Measurements from ENCODE around the gene RAB11B.
"Not testable (repeated sequence)": the region's sequence is repeated elsewhere in the genome, so short reads cannot be mapped to it uniquely, and the experiment has no call there.

Gene RAB11B

DNA sequence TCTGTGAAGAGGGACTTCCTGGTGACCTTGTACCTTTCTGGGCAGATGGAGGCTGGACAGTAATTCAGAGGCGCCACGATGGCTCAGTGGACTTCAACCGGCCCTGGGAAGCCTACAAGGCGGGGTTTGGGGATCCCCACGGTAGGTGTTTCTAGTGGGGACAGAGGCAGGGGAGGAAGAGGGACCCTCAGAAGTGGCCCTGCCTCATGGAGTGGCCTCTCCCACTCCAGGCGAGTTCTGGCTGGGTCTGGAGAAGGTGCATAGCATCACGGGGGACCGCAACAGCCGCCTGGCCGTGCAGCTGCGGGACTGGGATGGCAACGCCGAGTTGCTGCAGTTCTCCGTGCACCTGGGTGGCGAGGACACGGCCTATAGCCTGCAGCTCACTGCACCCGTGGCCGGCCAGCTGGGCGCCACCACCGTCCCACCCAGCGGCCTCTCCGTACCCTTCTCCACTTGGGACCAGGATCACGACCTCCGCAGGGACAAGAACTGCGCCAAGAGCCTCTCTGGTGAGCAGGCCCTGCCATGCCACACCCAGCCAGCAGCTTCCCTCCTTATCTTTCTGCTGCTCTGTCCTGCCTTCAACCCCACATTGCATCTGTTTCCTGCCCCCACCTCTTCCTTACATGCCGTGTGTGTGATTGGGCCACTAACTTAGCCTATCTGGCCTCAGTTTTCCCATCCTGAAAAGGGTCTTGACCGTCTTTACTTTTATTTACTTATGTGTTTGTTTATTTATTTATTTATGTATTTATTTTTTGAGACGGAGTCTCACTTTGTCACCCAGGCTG lies 19.0 kb upstream of the RAB11B start:
- no peak for DNase-seq

DNA sequence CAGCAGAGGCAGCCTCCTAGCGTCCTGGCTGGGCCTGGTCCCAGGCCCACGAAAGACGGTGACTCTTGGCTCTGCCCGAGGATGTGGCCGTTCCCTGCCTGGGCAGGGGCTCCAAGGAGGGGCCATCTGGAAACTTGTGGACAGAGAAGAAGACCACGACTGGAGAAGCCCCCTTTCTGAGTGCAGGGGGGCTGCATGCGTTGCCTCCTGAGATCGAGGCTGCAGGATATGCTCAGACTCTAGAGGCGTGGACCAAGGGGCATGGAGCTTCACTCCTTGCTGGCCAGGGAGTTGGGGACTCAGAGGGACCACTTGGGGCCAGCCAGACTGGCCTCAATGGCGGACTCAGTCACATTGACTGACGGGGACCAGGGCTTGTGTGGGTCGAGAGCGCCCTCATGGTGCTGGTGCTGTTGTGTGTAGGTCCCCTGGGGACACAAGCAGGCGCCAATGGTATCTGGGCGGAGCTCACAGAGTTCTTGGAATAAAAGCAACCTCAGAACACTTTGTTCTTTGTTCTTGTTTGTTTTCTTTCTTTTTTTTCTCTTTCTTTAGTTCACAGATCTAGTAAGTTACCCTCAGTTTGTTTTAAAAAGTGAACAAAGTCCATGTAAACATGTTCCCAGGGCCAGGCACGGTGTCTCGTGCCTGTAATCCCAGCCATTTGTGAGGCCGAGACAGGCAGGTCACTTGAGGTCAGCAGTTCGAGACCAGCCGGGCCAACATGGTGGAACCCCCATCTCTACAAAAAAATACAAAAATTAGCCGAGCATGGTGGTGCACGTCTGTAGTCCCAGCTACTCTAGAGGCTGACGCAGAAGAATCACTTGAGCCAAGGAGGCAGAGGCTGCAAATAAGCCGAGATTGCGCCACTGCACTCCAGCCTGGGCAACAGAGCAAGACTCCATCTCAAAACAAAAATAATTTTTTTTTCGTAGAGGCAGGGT lies 16.0 kb upstream of the RAB11B start:
- no peak for DNase-seq

DNA sequence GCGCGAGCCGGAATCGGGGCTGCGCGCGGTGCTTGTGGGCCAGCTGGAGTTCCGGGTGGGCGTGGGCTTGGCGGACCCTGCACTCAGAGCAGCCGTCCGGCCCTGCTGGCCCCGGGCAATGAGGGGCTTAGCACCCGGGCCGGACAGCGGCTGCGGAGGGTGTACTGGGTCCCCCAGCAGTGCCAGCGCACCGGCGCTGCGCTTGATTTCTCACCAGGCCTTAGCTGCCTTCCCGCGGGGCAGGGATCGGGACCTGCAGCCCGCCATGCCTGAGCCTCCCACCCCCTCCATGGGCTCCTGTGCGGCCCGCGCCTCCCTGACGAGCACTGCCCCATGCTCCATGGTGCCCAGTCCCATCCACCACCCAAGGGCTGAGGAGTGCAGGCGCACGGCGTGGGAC lies 14.4 kb upstream of the RAB11B start:
- not testable (repeated sequence) for DNase-seq

- DNase-seq, result not testable (repeated sequence)
These were observed 13.7 kb upstream of the RAB11B start for GRCh38 chr19:8376373-8376974.

DNA sequence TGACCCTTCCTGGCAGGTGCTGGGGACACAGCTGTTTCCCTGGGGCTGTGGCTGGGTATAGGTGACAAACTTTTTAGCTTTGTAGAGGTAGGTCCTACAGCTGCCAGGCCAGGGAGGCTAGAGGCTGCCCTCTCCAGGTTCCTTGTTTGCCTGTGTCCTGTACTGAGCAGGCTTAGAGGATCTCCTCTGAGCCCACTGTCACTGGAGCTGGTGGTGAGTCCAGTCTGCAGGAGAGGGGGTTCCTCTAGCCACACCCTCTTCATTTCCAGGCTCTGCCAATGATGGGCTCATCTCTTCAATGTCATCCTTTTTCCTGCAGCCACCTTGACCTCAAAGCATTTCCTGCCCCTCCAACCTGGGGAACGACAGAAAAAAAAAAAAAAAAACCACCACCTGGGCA lies 12.6 kb upstream of the RAB11B start:
- no peak for DNase-seq

GRCh38 chr19:8379156-8379891 lies 10.8 kb upstream of the RAB11B start:
- DNase-seq, result not testable (repeated sequence)

GRCh38 chr19:8384569-8384968 lies 5.6 kb upstream of the RAB11B start:
- not testable (repeated sequence) for DNase-seq

- not testable (repeated sequence) for DNase-seq
These were observed 5.1 kb upstream of the RAB11B start for GRCh38 chr19:8385103-8385502.

- not testable (repeated sequence) for DNase-seq
These were observed 4.6 kb upstream of the RAB11B start for GRCh38 chr19:8385566-8385965.

GRCh38 chr19:8386419-8386818 lies 3.7 kb upstream of the RAB11B start:
- DNase-seq, result not testable (repeated sequence)

DNA sequence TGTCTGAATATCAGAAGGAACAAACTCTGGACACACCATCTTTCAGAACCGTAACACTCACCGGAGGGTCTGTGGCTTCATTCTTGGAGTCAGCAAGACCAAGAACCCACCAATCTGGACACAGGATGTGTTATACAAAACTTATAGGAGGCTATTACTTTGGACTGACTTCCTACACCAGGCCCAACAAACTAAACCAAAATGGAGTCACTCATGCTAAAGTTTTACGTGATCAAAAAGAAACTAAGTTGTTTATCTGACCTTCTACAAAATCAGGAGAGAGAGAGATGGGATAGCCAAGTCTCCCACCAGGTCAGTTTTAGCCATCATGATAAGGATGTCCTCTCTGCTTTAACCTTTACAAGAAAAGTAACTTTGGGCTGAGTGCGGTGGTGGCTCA lies 3.2 kb upstream of the RAB11B start:
- no peak for DNase-seq

DNA sequence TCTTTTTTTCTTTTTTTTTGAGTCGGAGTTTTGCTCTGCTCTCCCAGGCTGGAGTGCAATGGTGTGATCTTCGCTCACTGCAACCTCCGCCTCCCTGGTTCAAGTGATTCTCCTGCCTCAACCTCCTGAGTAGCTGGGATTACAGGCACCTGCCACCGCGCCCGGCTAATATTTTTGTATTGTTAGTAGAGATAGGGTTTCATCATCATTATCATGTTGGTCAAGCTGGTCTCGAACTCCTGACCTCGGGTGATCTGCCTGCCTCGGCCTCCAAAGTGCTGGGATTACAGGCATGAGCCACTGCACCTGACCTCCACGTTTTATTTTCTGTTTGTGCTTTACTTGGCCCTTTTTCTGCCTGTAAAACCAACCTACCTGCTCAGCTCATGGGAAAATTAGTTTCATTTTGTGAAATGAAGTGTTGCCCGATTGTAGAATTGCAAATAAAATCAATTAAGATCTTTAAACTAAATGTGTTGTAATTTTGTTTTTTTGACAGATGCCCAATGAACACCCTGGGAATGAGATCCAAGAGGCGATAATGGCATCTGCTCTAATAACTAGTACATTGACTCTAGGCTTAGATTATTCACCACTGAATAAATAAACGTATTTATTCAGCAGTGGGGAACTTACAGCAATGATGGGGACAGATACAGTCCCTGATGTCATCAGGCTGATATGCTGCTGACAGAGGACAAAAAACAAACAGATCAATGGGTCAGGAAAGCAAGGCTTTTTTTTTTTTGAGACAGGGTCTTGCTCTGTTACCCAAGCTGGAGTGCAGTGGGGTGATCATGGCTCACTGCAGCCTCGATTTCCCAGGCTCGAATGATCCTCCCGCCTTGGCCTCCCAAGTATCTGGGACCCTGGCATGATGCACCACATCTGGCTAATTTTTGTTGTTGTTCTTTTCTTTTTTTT lies 2.2 kb upstream of the RAB11B start:
- DNase-seq, result no peak

- no peak for DNase-seq
These were observed 1.6 kb upstream of the RAB11B start for GRCh38 chr19:8388612-8388958.

DNA sequence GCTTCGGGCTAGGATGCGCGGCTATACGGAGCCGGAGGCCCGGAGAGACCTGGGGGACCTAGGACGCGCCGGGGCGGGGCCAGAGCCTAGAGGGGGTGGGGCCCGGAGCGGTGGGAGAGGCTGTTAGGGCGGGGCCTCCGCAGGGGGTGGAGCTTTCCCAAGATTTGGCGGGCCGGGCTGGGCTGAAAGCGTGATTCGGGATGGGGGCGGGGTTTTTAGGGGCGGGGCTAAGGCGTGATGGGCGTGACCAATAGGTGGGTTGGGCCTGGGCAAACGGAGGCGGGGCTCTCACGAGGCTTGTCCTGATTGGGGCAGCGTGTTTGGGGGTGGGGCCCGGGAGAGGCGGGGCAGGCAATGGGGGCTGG lies 439 bp downstream of the RAB11B start:
- DNase-seq, result peak; percentile 79

DNA sequence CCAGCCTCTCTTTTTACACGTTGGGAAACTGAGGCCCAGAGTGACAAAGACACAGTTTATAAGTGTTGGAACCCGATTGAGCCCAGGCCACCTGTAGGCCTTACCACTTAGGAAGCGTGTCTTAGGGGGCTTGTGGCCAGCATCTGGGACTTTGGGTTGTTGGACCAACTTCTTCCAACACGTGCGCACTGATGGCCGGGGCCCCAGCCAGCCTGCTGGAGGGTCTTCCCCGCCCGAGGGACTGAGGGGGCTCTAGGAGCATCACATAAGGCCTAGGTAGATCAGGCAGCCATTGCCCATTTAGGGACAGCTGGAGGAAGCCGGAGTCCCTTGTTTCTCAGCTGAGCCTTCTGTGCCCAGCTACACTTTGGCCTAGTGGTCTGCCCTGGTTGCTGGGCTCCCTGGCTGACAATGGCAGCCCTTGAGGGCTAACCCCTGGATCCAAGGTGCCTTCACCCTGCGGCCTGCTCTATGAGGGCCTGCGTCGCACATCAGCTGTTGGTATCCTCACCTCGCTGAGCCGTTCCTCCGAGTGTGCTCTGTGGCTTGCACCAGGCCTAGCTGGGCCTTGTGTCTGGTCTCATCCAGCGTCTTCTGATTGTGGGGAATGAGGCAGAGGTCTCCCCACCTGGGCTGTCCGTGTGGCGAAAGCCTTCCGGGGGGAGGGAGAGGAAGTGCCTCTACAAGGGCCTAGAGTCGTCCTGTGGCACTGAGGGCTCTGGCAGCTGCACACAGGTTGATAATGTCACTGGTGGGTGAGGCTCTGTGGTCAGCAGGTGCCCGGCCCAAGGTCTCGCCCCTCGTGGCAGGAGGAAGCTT lies 1.2 kb downstream of the RAB11B start:
- DNase-seq, result no peak

DNA sequence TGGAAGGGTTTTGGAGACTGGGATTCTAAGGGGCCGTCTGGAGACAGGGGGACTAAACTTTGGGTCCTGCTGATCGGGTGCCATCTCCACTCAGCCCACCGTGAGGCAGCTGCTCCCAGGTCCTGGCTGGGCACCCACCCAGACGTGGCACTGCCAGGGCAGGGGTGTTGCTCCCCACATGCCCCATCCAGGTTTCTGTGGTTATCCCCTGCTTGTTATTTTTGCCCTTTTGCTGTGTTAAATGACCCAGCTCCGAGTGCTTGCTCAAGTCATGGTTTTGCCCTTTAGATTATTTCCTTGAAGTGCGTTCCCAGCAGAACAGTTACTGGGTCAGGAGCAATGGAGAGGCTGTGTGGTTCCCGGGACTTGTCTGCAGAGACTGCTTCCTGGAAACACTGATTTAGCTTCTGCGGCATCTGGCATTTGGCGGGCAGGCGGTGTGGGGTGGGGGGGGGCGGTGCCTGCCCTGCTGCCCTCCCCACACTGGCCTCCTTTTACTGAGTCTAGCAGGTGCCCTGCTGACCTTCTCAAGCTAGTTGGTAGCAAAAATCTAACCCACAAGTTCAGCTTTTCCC lies 1.9 kb downstream of the RAB11B start:
- no peak for DNase-seq

DNA sequence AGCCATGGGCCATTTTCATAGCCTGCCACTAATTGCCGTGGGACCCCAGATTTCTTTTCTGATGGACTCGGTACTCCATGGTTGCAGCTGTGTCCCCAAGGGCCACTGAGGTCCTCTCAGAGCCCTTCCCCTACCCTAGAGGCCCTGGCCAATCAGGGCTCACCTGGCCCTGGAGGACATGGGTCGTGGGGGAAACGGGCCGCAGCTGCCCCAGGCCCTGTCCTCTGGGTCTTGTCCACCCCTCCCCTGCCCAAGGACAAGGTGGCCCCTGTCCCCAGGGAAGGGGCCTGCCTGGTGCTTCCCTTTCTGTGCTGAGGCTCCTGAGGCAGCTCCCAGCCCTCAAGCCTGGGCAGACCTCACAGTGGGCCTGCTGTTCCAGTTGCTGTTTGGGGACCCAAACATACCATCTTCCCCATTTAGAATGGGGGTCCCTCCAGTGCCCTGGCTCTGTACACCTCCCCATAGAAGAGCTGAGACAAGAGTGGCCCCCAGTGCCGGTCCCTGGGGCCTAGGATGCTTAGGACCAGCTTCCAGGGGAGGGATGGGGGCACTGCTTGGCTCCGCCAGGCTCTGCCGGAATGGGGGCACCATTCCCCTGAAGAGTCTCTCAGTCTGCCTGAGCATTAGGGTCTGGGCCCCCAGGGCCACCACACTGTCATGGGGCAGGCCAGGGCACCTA lies 3.2 kb downstream of the RAB11B start:
- DNase-seq, result no peak

GRCh38 chr19:8393871-8394250 lies 3.7 kb downstream of the RAB11B start:
- DNase-seq, result no peak

- DNase-seq, result no peak
These were observed 5.5 kb downstream of the RAB11B start for GRCh38 chr19:8395621-8396082.

DNA sequence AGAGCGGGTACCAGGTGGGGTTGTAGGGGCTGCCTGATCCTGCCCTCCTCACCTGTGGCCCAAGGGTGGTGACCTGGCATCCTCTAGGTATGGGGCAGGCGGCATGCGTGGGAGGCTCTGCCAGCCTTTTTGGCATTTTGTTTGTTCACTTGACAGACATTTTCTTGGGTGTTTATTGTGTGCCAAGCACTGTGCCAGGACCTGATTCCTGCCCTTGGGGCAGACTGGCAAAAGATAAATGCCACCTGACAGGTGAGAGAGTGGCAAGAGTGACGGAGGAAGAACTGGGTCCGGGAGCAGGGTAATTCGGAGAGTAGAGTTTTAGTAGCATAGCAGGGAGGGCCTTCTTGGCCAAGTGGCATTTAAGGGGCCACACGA lies 6.0 kb downstream of the RAB11B start:
- no peak for DNase-seq
